OCI-LY1 (cell line): ENCODE measurements around the gene ENTPD2.
A peak's percentile ranks its signal among the peaks of the same experiment; 100 is the strongest.

Experiments
- H2AFZ ChIP-seq: fragments of 200-600 bp; sonication (generic), shearing (Covaris generic); 2 replicates; pipeline ENCODE4 v1.6.0; 2014; ENCODE audit warnings: antibody characterized with exemption, mild to moderate bottlenecking, low read length
- H3F3A ChIP-seq: fragments of 200-600 bp; sonication (generic), shearing (Covaris generic); 2 replicates; pipeline ENCODE4 v1.6.0; 2014; ENCODE audit warnings: mild to moderate bottlenecking, antibody characterized with exemption, low read length, moderate library complexity; ENCODE audit not compliant: insufficient read depth
- H3K27ac ChIP-seq: fragments of 200-600 bp; sonication (generic); 2 replicates; pipeline ENCODE4 v1.5.1; 2014; ENCODE audit warnings: low read length, mixed run types, mild to moderate bottlenecking, low read depth; ENCODE audit not compliant: poor library complexity, severe bottlenecking
- H3K27me3 ChIP-seq: fragments of 200-600 bp; sonication (generic); 2 replicates; pipeline ENCODE4 v1.6.0; 2014; ENCODE audit warnings: antibody characterized with exemption, mild to moderate bottlenecking, low read length, moderate library complexity; ENCODE audit not compliant: insufficient read depth
- H3K36me3 ChIP-seq: fragments of 200-600 bp; sonication (generic); 2 replicates; pipeline ENCODE4 v1.6.1; 2014; ENCODE audit warnings: mild to moderate bottlenecking, antibody characterized with exemption, low read length, moderate library complexity, mixed read lengths; ENCODE audit not compliant: insufficient read depth
- H3K4me1 ChIP-seq: fragments of 200-600 bp; sonication (generic); 2 replicates; pipeline ENCODE4 v1.5.1; 2014; ENCODE audit warnings: mild to moderate bottlenecking, low read length, moderate library complexity; ENCODE audit not compliant: insufficient read depth, severe bottlenecking
- H3K4me2 ChIP-seq: fragments of 200-600 bp; sonication (generic), shearing (Covaris generic); 2 replicates; pipeline ENCODE4 v1.6.1; 2014; ENCODE audit warnings: low read length
- H3K4me3 ChIP-seq: fragments of 200-600 bp; sonication (generic); 2 replicates; pipeline ENCODE4 v1.5.1; 2014; ENCODE audit warnings: low read length, low read depth, mild to moderate bottlenecking, mixed read lengths; ENCODE audit not compliant: poor library complexity, severe bottlenecking
- H3K79me2 ChIP-seq: fragments of 200-600 bp; shearing (Covaris generic); 2 replicates; pipeline ENCODE4 v1.6.1; 2016; ENCODE audit warnings: mixed run types, low read length, mixed read lengths; ENCODE audit not compliant: insufficient read depth
- H3K9ac ChIP-seq: fragments of 200-600 bp; sonication (generic), shearing (Covaris generic); 2 replicates; pipeline ENCODE4 v1.6.1; 2014; ENCODE audit warnings: mild to moderate bottlenecking, low read length, mixed read lengths
- H3K9me2 ChIP-seq: fragments of 200-600 bp; sonication (generic), shearing (Covaris generic); 2 replicates; pipeline ENCODE4 v1.6.1; 2014; ENCODE audit warnings: low read depth, mild to moderate bottlenecking, low read length, mixed read lengths
- H3K9me3 ChIP-seq: fragments of 200-600 bp; shearing (Covaris generic); 2 replicates; pipeline ENCODE4 v1.6.1; 2014; ENCODE audit warnings: low read length, mixed read lengths
- H4K20me1 ChIP-seq: fragments of 200-600 bp; sonication (generic), shearing (Covaris generic); 2 replicates; pipeline ENCODE4 v1.6.0; 2016; ENCODE audit warnings: mild to moderate bottlenecking, low read length; ENCODE audit not compliant: insufficient read depth
- EZH2 ChIP-seq: fragments of 200-600 bp; sonication (generic), shearing (Covaris generic); IDR thresholded peaks from 2 replicates; pipeline ENCODE4 v1.8.0; 2017; ENCODE audit warnings: borderline replicate concordance, mixed run types, mild to moderate bottlenecking, antibody characterized with exemption, low read length, moderate library complexity, mixed read lengths
- TF ChIP-seq, protein P1 (sequence below): fragments of 200-600 bp; sonication (generic), shearing (Covaris generic); IDR thresholded peaks from 2 replicates; pipeline ENCODE4 v1.5.1; 2017; ENCODE audit warnings: mild to moderate bottlenecking, antibody characterized with exemption, low read length, moderate library complexity, mixed read lengths

ENTPD2 gene

DNA sequence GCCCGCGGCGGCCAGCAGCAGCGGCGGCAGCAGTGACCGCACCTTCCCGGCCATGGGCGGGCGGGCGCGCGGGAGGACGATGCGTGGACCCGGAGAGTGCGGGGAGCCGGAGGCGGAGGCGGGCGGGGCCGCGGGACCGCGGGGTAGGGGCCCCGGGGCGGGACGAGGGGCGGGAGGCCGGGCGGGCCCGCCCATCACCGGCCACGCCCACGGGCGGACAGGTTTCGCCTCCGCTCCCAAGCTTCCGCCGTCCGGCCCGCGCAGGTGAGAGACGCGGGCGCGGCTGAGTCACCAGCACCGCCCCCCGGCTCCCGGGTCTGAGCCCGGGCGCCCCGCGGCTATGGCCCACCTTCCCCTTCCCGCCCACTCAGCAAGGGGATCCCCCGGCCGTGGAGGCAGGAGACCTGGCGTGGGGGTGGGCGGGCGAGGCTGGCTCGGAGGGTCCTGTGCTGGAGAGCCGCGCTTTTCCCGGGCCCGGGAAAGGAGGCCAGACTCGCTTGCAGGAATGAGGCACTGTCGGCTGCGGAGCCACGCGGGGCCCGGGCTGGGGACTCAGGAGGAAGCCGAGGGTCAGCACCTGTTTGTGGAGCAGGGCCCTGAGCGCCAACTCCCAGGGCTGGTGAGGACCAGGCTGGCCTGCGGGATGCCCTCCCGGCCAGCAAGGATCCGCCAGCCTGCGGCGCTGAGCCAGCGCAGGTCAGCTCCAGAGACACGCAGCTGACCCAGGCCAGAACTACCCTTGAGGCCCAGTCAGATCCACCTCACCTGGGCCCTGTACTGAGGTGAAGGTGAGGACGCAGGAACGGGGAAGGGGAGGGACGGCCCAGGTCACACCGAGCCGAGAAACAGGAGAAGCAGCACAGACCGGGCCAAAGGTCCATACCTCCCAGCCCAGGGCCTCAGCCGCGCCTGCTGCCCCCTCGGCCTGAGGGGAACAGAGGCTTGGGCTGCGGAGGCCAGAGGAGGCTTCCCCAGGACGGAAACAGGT, at the start of gene ENTPD2:
Gene ENTPD2 (minus strand): TSS at position 118 of the 988 bp plus-strand sequence. CDS start 64 bp downstream, at position 54.
- Histone ChIP-seq H3K4me2 (0 out of 2 replicates have a peak within 1 kb of the TSS, but pooled peaks have one; percentile 10), H3K9me3 (no peaks in the 10 kb centered on the region), H3K4me1 (peaks cover 4% of the 10 kb centered on the region), H2AFZ (no peak within 1 kb of the TSS), H3K27ac (no peak within 1 kb of the TSS), H3F3A (no peaks in the 10 kb centered on the region), H3K79me2 (no peaks in the 10 kb centered on the region), H3K27me3 (peaks cover 10% of the 10 kb centered on the region; the same call in 1 of the 2 replicates), H3K4me3 (peak within 1 kb of the TSS; percentile 33), H3K9ac (no peak within 1 kb of the TSS), H4K20me1 (no peaks in the 10 kb centered on the region), H3K9me2 (no peaks in the 10 kb centered on the region), H3K36me3 (no peaks in the 10 kb centered on the region)
- no peak for TF ChIP-seq EZH2
- TF ChIP-seq, protein P1, sequence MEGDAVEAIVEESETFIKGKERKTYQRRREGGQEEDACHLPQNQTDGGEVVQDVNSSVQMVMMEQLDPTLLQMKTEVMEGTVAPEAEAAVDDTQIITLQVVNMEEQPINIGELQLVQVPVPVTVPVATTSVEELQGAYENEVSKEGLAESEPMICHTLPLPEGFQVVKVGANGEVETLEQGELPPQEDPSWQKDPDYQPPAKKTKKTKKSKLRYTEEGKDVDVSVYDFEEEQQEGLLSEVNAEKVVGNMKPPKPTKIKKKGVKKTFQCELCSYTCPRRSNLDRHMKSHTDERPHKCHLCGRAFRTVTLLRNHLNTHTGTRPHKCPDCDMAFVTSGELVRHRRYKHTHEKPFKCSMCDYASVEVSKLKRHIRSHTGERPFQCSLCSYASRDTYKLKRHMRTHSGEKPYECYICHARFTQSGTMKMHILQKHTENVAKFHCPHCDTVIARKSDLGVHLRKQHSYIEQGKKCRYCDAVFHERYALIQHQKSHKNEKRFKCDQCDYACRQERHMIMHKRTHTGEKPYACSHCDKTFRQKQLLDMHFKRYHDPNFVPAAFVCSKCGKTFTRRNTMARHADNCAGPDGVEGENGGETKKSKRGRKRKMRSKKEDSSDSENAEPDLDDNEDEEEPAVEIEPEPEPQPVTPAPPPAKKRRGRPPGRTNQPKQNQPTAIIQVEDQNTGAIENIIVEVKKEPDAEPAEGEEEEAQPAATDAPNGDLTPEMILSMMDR: no peak

DNA sequence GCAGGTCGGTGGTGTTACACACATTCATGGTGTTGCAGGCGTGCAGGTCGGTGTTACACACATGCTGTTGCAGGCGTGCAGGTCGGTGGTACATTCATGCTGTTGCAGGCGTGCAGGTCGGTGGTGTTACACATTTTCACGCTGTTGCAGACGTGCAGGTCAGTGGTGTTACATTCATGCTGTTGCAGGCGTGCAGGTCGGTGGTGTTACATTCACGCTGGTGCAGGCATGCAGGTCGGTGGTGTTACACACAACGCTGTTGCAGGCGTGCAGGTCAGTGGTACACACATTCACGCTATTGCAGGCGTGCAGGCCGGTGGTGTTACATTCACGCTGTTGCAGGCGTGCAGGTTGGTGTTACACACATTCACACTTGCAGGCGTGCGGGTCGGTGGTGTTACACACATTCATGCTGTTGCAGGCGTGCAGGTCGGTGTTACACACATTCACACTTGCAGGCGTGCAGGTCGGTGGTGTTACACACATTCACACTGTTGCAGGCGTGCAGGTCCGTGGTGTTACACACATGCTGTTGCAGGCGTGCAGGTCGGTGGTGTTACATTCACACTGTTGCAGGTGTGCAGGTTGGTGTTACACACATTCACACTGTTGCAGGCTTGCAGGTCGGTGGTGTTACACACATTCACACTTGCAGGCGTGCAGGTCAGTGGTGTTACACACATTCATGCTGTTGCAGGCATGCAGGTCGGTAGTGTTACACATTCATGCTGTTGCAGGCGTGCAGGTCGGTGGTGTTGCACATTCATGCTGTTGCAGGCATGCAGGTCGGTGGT, 49.5 kb upstream of the ENTPD2 start:
- no peak overlapping the region for H3K4me2 ChIP-seq
- TF ChIP-seq EZH2: no peak
- TF ChIP-seq, protein P1: no peak
- H3K9me2 ChIP-seq: no peaks in the 10 kb centered on the region
- peaks cover 96% of the 10 kb centered on the region for H3K36me3 ChIP-seq
- H3K79me2 ChIP-seq: no peaks in the 10 kb centered on the region
- H3K4me3 ChIP-seq: no peak overlapping the region
- no peak overlapping the region for H2AFZ ChIP-seq
- H3F3A ChIP-seq: no peaks in the 10 kb centered on the region; the same call in 1 of the 2 replicates
- H3K27ac ChIP-seq: no peak overlapping the region
- no peaks in the 10 kb centered on the region for H3K4me1 ChIP-seq
- H3K27me3 ChIP-seq: no peaks in the 10 kb centered on the region
- H3K9ac ChIP-seq: no peak overlapping the region
- no peaks in the 10 kb centered on the region for H4K20me1 ChIP-seq
- no peaks in the 10 kb centered on the region for H3K9me3 ChIP-seq

DNA sequence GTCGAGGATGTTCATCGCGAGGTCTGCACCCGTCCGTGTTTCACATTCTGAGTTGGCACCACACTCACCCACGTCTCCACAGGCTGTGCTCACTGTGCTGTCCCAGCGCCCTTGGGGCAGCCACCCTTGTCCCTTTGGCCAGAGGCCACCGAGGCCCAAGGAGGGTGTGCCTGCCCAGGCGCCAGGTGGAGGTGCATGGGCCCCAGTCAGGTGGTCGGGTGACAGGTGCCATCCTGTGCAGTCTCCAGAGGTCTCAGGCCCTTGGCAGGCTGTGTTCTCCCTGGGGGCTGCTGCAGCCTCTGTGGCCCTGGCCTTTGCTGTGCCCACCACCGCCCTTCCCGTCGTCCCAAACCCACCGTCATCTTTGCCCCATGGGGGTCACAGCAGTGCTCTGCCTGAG, 45.4 kb upstream of the ENTPD2 start:
- Histone ChIP-seq H3K9ac (no peak overlapping the region), H3K9me3 (no peaks in the 10 kb centered on the region), H2AFZ (no peak overlapping the region), H3K4me1 (peaks cover 10% of the 10 kb centered on the region), H3K36me3 (peaks cover 80% of the 10 kb centered on the region), H4K20me1 (no peaks in the 10 kb centered on the region), H3F3A (no peaks in the 10 kb centered on the region; the same call in 1 of the 2 replicates), H3K4me3 (no peak overlapping the region), H3K9me2 (no peaks in the 10 kb centered on the region), H3K4me2 (no peak overlapping the region), H3K27ac (no peak overlapping the region), H3K27me3 (no peaks in the 10 kb centered on the region), H3K79me2 (no peaks in the 10 kb centered on the region)
- no peak for TF ChIP-seq EZH2
- TF ChIP-seq, protein P1: no peak
